Measurements from ENCODE around the gene VPS50.
"Not testable (repeated sequence)": the region's sequence is repeated elsewhere in the genome, so short reads cannot be mapped to it uniquely, and the experiment has no call there.

The VPS50 gene

GRCh38 chr7:93239824-93240223, 7.7 kb downstream of the VPS50 start:
- DNase-seq = no peak

DNA sequence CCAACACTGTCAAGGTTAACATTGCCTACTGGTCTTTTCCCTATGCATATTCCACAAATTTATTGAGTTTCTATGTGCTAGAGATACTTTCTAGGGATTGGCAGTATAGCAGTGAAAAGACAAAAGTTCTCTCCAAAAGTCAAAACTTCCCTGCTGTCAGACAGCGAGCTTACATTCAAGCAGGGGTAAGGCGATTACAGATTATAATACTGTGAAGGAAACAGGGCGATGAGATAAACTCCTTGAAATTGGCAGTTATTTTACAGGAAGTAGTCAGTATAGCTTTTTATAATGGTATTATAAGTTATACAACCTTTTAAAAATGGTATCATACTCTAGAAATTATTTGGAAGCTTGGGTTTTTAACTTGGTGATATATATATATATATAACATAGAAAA, 9.9 kb downstream of the VPS50 start:
- no peak for DNase-seq

- DNase-seq = peak in 1 of 2 donors; percentile 56
Observed at GRCh38 chr7:93245525-93246432, 13.6 kb downstream of the VPS50 start.

DNA sequence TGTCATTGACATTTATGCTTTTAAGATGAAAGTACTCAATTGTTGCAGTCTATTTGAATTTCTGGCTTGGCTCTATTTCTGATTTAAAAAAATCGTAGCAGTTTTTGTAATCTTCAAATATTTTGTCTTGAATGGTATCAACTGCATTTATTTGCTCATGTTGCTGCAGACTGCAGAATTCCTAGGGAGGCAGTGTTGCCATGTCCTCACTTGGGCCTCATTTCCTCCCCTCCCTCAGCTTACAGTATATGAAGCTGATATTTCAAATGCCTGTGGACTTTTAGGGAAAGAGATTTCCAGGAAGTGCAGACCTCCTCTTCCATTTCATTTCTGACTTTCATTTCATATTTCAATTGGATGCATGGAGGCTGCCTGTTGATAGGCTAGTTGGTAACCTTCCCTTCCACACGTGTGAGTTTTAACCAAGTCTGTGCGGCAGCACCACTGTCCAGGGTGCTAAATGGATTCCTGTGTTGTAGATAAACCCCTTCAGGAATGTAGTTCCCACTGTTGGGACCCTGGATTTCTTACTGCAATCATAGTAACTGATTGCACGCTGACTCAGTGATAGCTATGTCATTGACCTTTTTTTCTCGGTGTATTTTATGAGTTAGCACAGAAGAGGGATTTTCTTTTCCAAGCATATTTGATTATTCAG, 17.5 kb downstream of the VPS50 start:
- no peak for DNase-seq

DNA sequence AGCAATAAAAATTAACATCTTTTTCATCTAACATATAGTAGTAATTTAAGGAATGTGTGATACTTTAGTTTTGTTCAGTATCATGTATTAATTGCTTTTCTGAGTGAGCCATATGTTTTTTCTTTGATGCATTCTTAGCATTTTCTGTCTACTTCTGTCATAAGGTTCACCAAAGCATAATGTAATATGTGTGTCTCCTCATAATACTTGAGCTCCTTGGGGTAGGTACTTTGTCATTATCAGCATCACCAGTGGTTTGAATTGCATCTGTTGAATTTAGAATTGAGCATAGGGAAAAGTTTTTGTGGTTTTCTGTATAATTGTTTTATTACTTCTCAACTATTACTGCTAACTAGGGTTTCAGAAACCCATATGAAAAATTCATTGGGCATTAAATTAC, 26.5 kb downstream of the VPS50 start:
- no peak for DNase-seq

GRCh38 chr7:93262535-93262934, 30.4 kb downstream of the VPS50 start:
- DNase-seq = no peak

GRCh38 chr7:93265220-93265619, 33.1 kb downstream of the VPS50 start:
- no peak for DNase-seq

DNA sequence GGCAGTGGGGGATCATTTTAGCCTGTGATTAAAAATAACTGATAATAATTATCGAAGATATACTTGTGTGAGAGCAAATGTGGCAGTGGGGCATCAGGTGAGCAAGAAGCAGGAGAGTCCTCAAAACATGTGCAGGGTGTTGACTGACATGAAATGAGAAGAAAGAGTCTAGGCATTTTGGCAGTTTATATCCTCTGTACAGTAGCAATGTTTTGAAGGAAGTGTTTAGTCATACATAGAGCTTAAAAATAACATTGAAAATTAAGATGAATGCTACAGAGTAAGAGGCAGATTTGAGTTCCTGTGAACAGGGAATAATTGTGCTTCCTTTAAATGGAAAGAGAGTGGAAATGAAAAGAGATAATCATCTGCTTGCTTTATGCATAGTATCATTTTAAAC, 47.4 kb downstream of the VPS50 start:
- no peak for DNase-seq

DNA sequence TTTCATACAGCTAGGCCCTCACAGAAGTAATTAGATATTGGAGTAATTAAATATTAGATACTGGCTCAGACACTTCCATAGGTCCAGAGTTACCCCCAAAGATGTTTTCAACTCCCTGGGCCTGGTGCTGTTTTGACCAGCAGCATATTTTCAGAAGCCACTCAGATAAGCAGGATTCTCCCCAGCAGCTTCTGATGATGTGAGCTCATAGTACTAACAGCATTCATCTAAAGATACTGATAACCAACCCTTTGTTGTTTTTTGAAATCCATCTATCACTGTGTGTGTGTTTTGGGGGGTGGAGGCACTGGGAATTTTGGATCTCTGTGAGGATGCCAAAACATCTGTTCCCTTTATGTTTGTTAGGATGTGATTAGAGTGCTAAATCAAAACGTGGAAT, 52.7 kb downstream of the VPS50 start:
- no peak for DNase-seq

DNA sequence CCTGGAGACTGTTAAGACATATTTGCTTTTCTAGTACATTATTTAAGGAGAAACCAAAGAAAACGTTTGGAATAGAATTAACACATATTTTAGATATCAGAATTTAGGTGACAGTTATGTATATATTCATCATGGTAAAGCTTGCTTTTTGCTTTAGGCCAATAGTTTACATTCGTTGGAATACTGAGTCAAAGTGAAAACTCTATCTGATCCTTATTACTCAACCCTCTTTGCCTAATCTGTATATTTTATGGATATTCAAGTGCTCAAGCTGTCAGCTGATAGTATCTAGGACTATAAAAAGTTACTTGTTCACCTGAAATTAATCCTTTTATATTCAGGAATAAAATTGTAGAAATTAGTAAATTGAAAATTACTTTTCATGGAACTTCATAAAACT, 61.1 kb downstream of the VPS50 start:
- no peak for DNase-seq

DNA sequence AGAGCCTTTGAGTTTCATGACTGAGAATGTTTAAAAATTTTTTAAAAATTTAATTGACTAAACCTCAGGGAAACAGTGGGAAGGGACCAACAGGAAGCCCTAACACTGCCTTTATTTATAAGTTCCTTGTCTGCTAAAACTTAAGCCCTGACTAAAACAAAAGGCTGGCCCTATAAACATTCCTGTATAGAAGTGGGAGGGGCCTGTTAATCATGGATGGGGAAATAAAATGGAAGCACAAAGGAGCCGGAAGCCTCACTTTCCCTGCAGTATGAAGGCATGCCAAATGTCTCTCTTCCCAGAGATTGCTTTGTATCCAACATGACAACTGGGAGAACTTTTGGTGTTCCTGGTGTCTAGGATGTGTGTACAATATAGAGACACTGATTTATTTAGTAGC, 66.0 kb downstream of the VPS50 start:
- no peak for DNase-seq

DNA sequence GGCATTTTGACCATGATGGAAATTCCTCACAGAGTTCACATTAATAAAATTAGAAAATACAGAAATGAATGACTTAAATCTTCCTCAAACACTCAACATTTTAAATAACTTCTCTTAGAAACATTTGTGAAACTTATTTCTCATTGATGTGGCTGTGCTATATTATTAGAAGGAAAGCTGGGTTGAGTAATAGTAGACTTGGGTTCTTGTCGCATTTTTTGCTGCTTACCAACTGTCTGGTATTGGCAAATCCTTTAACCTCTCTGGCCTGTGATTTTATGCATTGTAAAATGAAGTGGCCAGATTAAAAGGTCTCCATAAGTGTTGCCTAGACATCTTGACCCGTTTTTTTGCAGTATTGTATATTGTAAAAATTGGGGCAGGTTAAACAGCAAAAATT, 66.5 kb downstream of the VPS50 start:
- DNase-seq = no peak

DNA sequence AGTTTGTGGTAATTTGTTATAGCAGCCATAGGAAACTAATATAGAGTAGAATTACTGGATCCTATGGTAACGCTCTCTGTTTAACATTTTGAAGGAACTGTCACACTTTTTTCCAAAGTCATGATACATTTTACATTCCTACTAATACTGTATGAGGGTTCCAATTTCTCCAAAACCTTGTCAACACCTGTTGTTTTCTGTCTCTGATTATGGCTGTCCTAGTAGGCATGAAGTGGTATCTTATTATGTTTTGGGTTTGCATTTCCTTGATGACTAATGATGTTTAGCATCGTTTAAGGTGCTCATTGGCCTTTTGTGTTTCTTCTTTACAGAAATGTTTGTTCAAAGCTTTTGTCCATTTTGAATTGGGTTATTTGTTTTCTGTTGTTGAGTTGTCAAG, 69.6 kb downstream of the VPS50 start:
- no peak for DNase-seq

DNA sequence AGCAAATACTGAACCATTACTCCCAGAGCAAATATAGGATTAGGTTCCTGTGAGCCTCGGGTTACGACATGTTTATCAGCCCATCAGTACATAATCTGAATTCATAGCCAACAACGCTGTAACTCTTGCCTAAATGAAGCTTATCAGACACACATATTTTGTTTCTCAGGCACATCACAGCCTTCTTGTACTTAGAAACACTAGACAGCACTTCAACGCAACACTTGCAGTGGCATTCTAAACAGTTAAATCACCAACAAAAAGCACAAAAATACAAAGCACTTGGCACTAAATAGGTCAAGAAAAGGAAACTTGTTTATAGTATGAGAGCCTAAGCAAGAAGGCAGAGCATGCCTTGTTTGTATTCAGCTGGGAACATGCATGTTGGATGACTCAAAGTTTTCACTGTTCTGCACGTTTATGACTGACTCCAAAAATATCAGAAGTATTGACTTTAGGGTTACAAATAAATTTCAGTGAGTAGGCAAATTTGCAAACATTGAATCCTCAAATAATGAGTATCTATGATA, 75.0 kb downstream of the VPS50 start:
- no peak for DNase-seq

GRCh38 chr7:93307943-93308342, 75.8 kb downstream of the VPS50 start:
- DNase-seq = no peak

DNA sequence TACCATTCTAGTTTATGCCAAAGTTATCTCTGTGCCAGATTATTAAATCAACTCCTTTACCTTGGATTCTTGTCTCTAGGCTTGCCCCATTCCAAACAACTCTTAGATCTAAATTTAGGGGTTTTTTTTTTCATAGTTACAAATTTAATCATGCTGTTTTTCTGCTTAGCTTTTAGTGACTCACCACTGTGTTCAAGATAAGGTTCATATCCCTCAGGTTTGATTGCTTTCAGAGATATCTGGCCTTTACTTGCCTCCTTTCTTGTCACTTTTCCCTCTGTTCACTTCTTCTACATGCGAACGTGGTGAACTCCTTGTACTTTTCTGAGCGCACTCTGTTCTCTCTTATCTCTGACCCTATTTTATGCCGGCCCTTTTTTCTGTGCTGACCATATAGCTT, 78.2 kb downstream of the VPS50 start:
- DNase-seq = no peak

- no peak for DNase-seq
Observed at GRCh38 chr7:93314449-93314848, 82.3 kb downstream of the VPS50 start.

- DNase-seq = no peak
Observed at GRCh38 chr7:93315896-93316295, 83.7 kb downstream of the VPS50 start.

- DNase-seq = no peak
Observed at GRCh38 chr7:93316730-93317129, 84.6 kb downstream of the VPS50 start.

GRCh38 chr7:93320887-93321286, 88.7 kb downstream of the VPS50 start:
- no peak for DNase-seq

GRCh38 chr7:93326291-93326690, 94.1 kb downstream of the VPS50 start:
- not testable (repeated sequence) for DNase-seq

- DNase-seq = no peak
Observed at GRCh38 chr7:93327006-93327633, 95.0 kb downstream of the VPS50 start.

DNA sequence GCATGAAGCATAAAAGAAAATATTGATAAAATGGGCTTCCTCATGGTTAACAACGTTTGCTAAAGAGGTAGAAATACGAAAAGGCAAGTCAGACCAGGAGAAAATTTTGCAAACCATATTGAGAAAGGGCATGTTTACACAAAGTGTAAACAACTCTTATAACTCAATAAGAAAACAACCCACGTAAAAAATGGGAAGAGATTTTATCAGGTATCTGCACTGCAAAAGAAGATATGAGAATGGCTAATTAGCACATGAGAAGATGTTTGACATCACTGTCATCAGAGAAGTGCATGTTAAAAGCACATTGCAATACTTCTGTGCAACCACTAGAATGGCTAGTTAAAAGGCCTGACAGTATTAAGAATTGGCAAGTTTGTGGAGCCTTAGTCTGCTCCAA, 99.5 kb downstream of the VPS50 start:
- no peak for DNase-seq

- no peak for DNase-seq
Observed at GRCh38 chr7:93332172-93332571, 100.0 kb downstream of the VPS50 start.

Data from CD4-positive, alpha-beta T cell treated with Interleukin-4 for 1 hour (primary cell).